ENCODE measurements around the gene TOX2.

DNA sequence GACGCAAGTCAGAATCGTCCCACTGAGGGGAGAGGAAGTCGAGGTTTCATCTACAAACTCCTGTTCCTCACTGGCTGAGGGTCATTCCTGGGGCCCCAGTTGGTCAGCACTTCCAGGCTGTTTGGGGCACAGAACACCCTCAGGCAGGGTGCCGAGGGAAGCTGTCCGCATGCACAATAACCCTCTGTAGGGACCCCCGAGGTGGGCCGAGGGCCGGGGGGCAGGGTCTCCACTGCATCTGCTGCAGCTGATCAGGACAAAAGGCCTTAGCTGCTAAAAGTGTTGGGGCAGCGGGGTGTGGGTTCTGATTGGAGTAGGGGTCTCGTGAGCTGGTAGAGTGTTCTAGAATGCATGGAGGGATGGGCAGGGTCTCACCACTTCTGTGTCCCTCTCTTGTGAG lies 125.1 kb downstream of the TOX2 start:
- TF ChIP-seq, protein P1, sequence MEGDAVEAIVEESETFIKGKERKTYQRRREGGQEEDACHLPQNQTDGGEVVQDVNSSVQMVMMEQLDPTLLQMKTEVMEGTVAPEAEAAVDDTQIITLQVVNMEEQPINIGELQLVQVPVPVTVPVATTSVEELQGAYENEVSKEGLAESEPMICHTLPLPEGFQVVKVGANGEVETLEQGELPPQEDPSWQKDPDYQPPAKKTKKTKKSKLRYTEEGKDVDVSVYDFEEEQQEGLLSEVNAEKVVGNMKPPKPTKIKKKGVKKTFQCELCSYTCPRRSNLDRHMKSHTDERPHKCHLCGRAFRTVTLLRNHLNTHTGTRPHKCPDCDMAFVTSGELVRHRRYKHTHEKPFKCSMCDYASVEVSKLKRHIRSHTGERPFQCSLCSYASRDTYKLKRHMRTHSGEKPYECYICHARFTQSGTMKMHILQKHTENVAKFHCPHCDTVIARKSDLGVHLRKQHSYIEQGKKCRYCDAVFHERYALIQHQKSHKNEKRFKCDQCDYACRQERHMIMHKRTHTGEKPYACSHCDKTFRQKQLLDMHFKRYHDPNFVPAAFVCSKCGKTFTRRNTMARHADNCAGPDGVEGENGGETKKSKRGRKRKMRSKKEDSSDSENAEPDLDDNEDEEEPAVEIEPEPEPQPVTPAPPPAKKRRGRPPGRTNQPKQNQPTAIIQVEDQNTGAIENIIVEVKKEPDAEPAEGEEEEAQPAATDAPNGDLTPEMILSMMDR (IDR thresholded peaks at IDR 0.05 in 4 of 5, conservative IDR thresholded peaks at IDR 0.05 in 1 of 5) = no peak
- no peak for TF ChIP-seq POLR2A (IDR thresholded peaks at IDR 0.05)

Data from gastrocnemius medialis (tissue), 4 donors.